C4-2B (cell line): ENCODE data around the gene SLC6A7.

Experiments used
- H3K27ac ChIP-seq: fragments of 450-650 bp; 2 replicates; pipeline ENCODE4 v1.5.1; 2017
- ZFX ChIP-seq: fragments of 450-650 bp; IDR thresholded peaks from 2 replicates; pipeline ENCODE4 v1.6.1; 2017
- TF ChIP-seq, protein P1 (sequence below): fragments of 450-650 bp; conservative IDR thresholded peaks from 2 replicates; pipeline ENCODE4 v1.5.1; 2017; ENCODE audit warnings: mild to moderate bottlenecking

The SLC6A7 gene

GRCh38 chr5:150211156-150212030 is 21.5 kb downstream of the SLC6A7 start:
- no peak overlapping the region for H3K27ac ChIP-seq
- TF ChIP-seq ZFX: no peak
- TF ChIP-seq, protein P1, sequence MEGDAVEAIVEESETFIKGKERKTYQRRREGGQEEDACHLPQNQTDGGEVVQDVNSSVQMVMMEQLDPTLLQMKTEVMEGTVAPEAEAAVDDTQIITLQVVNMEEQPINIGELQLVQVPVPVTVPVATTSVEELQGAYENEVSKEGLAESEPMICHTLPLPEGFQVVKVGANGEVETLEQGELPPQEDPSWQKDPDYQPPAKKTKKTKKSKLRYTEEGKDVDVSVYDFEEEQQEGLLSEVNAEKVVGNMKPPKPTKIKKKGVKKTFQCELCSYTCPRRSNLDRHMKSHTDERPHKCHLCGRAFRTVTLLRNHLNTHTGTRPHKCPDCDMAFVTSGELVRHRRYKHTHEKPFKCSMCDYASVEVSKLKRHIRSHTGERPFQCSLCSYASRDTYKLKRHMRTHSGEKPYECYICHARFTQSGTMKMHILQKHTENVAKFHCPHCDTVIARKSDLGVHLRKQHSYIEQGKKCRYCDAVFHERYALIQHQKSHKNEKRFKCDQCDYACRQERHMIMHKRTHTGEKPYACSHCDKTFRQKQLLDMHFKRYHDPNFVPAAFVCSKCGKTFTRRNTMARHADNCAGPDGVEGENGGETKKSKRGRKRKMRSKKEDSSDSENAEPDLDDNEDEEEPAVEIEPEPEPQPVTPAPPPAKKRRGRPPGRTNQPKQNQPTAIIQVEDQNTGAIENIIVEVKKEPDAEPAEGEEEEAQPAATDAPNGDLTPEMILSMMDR: no peak

- H3K27ac ChIP-seq: no peak overlapping the region
- no peak for TF ChIP-seq ZFX
- TF ChIP-seq, protein P1: no peak
Observed at GRCh38 chr5:150213530-150213929, 23.7 kb downstream of the SLC6A7 start.

DNA sequence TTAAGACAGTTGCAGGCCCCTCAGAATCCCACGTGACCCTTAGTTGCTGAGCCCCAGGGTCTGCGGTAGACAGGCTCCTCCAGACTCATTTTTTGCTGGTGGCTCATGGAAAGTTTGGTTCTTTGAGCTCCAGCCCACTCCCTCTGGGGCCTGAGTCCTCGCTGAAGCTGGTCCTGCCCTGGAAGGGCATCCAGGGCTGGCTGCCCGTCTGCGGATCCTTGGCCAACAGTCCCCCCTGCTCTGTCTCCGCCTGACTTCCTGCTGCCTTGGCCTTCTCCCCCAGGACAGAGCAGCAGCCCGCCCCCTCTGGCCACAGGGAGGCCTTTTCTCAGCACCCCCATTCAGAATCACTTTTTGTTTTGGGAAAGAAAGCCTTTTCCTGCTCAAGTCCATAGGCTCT is 24.4 kb downstream of the SLC6A7 start:
- TF ChIP-seq, protein P1: no peak
- no peak for TF ChIP-seq ZFX
- no peak overlapping the region for H3K27ac ChIP-seq

GRCh38 chr5:150215979-150216944 is 26.4 kb downstream of the SLC6A7 start:
- TF ChIP-seq, protein P1: no peak
- TF ChIP-seq ZFX: no peak

GRCh38 chr5:150217038-150217437 is 27.2 kb downstream of the SLC6A7 start:
- TF ChIP-seq, protein P1: no peak
- H3K27ac ChIP-seq: no peak overlapping the region

More at GRCh38 chr5:150215979-150216944, 26.4 kb downstream of the SLC6A7 start:
- no peak overlapping the region for H3K27ac ChIP-seq

- H3K27ac ChIP-seq: no peak overlapping the region
- TF ChIP-seq, protein P1: peak; percentile 93
- TF ChIP-seq ZFX: no peak
Observed at GRCh38 chr5:150217873-150218692, 28.2 kb downstream of the SLC6A7 start.
